TTC549 (cell line): ENCODE results near the gene QRICH1.

Source experiments
- FAIRE-seq: peaks from 2 replicates; lab custom pipeline; 2012; peaks lifted over from hg19 to GRCh38; lab: Jason Lieb, UNC

Gene QRICH1

DNA sequence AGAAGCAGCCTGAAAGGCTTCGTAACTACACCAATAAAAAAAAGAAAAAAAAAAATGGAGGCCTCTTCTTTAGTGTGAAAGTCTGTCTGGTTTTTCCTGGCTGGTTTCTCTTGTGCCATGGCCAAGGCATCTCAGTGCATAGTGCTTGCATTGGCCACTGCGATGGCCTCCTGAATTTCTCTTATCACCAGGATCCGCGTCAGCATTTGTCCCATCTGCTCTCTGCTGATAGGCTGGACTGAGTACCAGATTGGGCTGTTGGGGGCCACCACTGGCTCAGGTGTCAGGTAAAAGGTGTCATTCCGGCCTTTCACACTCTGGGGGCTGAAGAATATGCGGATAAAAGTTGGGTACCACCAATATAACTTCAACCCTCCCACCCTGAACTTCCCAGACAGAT is 63.5 kb downstream of the QRICH1 start:
- FAIRE-seq: no peak

DNA sequence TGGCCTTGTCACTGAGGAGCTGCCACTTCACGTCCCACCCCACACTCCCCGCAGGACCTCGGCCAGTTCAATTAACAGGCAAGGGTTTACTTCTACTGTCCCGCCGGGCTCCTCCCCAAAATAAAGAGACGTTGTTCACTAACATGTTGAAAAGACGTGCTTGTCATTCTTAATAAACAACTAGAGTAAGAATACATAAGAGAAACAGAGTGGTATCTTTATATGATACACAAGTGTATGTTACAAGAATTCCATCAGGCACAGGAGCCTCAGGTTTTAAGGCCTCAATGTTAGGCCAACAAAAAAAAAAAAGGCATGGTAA is 64.3 kb downstream of the QRICH1 start:
- no peak for FAIRE-seq

DNA sequence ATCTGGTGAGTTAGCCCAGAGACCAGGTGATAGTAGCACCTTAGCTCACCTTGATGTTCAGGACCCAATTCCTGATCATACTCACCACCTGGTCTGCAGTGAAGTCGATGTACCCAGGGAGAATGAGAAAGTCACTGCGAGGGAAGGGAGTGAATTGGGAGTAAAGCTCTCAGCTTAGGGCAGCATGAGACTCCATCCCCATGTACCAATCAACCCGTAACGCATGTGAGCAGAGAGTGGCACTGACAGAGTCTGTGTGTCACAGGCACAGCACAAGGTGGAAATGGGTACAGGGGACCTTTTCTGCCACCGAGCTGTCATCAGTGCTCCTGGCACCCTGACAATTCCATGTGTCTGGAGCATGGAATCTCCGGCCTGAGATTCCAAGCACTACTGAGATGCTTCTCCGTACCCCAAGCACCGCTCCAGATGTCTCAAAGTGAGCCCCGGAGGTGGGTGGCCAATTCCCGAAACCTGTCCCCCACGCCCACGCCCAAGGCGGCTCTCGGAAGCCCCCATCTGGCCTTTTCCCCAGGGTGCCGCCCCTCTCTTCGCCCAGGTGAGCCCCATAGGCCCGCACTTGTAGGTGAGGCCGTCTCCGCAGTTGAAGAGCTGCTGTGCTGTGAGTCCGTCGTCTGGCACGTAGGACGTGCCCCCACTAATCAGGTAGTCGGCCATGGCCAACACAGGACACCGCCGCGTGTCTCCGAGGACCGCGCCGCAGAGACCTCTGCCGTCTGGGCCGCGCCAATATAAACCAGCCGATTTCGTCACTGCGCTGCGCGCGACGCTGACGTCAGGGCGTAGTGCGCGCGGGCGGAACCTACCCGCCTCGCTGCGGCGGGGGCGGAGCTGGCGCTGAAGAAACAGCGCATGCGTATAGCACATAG is 65.0 kb downstream of the QRICH1 start, which contains the start of gene IMPDH2:
IMPDH2 (minus strand) TSS at position 726 of the 890 bp plus-strand sequence; CDS start at position 678, 48 bp downstream.
- FAIRE-seq: no peak

DNA sequence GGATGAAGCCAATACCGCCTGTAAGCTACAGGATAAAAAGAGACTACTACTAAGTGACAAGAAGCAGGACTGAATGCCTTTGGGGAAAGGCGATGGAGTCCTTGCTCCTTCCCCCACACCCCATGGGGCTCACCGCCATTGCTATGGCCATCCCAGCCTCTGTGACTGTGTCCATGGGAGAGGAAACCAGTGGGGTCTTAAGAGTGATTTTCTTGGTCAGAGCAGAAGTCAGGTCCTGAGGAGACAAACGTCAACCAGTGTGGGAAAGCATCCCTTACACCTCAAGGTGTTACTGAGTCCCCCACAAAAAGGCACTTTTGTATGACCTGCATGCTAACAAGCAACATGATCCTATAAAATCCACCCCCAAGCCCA is 65.6 kb downstream of the QRICH1 start:
- no peak for FAIRE-seq

DNA sequence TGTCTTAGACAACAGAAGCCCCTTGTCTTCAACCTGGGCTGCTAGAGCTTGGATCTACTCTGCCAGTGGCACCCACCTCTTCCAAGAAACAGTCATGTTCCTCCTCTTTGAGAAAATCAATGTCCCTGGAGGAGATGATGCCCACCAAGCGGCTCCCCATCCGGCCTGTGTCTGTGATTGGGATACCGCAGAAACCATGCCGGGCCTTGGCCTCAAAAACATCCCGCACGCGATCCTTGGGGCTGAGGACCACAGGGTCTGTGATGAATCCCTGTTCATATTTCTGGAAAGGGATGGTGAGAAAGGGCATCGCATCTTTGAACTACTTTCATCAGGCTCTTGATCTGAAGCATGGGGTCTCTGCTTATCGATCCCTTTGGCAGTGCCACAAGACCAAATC is 66.2 kb downstream of the QRICH1 start:
- no peak for FAIRE-seq

DNA sequence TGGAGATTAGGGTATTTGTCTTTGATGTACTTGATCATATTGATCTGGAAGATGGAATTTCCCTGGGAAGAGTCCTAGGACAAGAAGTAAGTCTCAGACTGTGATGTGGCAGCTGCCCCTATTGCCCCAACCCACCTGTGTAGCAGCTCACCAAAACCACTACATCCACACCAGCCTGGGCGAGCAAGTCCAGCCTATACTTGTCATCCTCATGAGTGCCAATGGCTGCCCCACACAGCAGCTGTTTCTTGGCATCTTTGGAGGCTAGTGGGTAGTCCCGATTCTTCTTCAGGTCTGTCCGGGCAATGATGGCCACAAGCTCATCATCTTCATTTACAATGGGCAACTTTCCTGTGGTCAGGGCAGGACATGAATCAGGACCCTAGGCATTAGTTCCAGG is 67.3 kb downstream of the QRICH1 start:
- no peak for FAIRE-seq

DNA sequence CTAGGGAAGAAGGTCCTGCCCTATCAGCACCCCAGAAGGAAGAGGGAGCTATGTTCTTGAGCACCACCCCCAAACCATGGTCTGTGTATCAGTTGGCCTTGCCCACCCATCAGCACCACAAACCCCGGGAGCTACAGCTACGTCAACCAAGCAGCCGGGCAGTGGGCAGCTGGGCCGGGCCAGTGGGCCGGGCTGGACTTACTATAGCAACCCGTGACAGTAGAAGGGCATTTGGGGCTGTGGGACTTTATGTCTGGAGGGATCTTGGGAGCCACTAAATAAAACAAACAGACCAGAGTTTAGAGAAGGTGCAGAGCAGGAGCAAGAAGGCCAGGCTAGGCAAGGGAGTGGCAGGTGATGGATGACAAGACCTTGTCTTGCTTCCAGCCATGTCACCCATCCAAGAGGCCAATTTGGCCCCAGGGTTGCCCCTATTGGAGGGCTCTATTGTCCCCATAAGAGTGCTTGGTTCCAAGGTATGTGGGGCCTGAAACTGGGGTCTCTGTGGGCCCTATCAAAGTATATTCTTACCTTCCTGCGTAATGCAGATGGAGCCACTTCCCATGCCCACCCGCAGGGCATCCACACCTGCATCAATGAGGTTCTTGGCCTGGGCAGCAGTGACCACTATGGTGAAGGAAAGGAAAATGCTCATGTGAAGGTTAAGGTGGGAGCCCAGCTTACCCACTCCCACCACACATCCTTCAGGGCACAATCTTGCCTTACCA is 67.9 kb downstream of the QRICH1 start:
- FAIRE-seq: no peak

DNA sequence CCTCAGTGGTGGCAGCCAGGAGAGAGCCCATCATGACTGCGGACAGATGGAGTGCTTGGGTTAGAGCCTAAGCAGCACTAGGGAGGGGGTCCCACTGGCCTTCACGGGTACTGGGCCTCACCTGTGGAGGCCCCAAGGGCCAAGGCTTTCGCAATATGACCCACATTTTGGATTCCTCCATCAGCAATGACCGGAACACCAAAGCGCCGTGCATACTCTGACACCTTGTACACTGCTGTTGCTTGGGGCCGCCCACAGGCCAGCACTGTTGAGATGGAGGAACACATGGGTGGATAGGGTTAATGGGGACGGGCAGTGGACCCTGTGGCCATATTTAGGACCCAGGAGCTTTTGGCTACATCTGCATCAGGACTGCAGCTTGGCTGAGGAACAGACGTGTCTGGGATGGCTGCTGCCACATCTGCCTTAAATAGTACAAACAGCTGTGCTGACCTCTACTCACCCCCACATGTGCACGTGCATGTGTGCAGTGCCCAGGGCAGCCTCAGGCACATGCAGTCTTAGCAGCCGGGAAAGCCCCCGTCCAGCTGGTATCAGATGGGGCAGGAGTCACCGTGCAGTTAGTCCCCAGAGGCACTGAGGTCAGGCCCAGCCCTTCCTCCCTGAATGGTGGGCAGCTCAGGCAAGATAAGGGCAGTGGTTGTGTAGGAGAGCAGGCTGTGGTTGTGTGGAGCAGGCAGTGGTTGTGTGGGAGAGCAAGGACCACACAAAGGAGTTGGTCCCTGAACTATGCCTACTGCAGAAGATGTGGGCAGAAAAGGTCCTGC is 68.7 kb downstream of the QRICH1 start:
- no peak for FAIRE-seq

DNA sequence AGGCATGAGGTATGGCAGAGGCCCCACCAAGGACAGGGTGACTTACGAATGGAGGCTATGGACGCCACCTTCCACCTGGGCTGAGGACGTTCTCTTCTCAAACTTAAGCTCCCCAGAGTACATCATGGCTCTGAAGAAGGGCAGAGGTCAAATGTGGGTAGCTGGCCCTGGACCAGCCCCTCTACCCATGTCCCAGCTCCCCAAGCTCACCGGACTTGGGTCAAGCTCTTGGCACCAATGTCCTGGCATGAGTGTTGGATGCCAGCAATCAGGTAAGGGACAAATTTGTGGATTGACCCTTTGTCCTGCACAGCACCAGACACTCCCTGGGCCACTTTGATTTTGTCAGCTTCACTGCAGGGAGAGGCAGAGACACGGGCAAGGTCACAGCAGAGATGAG is 69.4 kb downstream of the QRICH1 start:
- FAIRE-seq: no peak

DNA sequence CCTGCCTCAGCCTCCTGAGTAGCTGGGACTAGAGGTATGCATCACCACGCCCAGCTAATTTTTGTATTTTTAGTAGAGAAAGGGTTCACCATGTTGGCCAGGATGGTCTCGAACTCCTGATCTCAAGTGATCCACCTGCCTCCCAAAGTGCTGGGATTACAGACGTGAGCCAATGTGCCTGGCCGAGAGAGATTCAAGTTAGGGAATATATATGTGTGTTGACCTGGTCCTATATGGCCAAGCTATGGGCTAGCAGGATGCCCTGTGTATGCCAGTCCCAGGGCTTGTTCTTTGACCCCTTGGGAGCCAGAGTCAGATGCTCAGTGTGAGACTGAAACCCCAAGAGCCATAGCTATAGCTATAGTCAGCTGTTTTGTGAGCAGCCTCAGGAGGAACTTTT is 70.1 kb downstream of the QRICH1 start:
- FAIRE-seq: no peak

DNA sequence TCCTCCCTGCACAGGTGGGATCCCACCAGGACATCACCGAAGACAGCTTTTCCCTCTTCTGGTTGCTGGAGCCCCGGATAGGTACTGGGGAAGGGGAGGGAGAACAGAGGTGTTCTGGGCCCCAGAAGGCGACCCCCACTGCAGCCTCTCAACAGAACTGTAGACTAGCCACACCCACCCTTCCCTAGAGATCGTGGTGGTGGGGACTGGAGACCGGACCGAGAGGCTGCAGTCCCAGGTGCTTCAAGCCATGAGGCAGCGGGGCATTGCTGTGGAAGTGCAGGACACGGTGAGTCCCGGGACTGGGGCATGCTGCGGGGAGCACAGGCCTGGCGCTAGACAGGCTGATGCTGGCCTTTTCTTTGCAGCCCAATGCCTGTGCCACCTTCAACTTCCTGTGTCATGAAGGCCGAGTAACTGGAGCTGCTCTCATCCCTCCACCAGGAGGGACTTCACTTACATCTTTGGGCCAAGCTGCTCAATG is 71.1 kb downstream of the QRICH1 start:
- FAIRE-seq: no peak

DNA sequence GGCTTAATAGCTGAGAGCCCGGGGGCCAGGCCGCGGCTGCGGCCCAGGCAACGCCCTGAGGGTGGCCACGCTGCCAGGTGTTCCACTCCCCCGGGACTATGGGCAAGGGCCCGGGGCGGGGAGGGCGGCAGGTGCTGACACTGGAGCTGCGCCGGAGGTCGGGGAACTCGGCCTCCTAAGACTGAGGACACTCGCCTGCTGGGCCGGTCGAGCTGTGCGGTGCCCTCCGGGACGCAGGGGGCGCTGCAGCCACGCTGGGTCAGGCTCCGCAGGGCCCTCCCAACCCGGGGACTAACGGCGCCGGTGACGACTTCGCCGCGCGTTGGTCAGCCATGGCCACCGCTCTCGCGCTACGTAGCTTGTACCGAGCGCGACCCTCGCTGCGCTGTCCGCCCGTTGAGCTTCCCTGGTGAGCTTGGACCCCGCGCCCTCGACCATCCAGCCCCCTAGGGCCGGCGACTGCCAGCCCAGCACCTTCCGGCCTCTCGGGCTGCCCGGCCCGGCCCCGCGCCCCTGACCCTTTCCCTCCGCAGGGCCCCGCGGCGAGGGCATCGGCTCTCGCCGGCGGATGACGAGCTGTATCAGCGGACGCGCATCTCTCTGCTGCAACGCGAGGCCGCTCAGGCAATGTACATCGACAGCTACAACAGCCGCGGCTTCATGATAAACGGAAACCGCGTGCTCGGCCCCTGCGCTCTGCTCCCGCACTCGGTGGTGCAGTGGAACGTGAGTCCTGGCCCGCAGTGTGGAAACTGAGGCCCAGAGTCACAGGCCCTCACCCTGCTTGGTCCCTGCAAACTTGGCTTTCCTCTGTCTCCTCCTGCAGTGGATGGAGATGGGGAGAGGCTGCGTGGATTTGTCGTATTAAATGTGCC is 71.8 kb downstream of the QRICH1 start, which contains the start of gene NDUFAF3:
NDUFAF3 (plus strand) TSS at position 309 of the 875 bp plus-strand sequence; CDS start at position 333, 24 bp downstream.
- FAIRE-seq: no peak

DNA sequence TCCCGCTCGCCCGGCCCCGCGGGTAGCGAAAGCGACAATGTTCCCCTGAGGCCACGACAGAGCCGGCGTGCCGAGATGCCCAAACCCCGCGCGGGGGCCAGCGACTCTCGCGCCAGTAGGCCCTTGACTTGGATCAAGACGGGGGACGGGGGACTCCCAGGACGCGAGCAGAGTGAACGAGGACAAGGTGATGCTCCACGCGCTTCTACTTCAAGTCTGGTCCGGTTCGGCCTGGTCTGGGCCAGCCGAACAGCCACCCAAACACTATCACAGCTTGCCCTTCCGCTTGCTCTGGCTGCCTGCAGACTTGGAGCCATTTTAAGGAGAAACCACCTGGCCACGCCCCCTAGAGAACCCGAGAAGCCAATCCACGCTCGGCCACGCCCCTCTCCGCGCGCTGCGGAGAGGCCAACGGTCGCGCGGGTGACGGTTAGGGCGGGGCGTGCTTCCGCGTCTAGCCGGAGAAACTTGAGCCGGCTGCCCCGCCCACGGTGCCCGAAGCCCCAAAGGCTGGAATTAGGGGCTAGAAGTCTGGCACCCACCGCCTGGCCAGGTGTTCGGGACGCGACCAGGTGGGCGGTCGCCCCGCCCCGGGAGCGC is 72.6 kb downstream of the QRICH1 start:
- FAIRE-seq: peak; percentile 82

DNA sequence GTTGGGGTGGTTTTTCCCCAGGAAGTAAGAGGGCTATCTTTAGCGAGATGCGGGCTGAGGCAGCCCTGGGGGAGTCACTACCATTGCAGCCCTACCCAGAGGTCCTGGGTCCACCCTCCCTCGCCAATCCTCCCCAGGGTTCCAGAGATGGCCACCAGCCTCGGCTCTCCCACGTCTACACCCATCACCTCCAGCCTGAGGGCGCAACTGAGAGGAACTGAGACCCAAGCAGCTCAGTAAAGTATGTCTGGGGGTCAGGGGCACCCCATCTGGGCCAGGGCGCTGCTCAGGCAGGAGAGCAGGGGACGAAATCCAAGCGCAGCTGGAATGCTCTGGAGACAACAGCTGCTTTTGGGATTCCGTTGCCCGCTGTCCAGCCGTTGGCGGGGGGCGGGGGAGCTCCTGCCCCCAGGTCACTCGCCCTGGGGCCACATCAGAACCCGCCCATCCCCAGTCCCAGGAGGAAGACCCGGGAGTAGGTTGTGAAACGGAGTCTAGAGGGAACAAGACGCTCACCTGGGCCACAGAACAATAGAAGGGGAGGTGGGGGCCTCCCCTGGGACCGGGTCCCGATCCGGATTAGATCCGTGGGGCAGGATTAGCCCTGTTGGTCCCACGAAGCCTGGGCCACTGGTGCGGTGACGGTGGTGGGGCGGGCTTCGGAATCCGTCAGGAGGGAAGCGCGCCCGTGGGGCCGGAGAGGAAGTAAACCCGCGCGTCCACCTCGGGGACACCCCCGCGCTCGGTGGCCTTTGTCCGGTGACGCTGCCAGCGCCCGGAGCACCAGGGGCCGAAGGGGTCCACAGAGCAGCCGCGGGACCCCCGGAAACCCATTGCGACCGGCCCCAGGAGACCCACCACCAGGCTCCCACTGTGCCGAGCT is 73.3 kb downstream of the QRICH1 start:
- FAIRE-seq: no peak

DNA sequence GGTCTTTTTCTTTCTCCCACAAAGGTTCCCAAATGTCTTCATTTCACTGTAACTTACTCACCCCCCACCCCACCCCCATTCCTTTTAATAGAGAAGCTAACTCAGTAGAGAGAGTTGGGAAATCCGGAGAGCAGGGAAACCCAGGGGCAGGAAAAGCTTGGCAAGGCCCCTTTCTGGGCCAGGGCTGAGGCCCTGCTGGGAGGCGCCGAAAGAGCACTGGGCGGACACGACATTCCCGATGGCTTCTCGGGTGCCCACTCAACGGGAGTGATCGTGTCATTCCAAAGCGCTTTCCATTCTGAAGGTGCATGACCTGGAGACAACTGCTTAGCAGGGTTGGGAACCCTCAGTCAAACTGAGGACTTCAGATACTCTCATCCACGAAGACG is 73.9 kb downstream of the QRICH1 start:
- no peak for FAIRE-seq

DNA sequence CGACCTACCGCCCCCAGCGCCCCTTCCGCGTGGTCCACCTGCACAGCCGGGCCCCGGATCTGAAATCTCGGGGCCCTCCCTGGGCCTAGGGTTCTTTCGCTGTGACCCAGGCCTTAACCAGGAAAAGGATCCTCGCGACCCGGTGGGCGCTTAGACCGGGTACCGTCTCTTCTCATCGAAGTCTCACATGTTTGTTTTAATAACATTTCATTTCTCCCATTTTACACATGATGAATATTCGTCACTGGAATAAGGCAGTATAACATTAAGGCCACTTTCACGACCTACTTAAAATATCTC is 75.2 kb downstream of the QRICH1 start:
- FAIRE-seq: no peak

DNA sequence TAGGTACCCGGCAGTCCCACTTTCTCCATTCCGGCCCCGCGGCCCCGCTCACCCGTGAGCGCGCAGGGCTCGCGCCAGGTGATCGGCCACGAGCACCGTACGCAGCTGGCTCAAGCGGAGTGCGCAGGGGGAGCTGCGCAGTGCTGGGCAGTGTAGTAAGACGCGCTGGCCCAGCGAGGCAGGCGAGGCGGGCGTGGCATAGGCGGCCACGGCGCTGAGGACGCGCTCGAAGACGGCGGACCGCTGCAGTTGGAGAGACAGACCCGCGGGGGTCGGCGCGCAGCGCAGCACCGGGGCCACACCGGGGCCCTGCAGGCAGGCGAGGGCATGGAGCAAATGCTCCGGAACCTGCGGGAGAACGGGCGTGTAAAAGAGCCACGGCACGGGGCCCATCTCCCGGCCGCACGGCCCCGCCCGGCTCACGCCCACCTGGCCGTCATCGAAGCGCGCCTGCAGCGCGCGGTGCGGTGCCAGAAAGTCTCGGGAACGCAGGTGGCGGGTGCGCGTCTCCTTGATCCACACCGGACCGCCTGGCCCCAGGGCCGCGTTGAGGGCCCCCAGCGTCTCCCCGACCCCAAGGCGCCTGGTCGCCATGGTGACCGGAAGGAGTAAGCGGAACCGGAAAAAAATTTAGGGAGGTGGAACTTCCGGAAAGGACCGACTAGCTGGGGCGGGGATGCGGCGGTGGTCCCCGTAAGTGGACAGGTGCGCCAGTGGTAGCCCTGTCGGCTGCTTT is 75.7 kb downstream of the QRICH1 start, which contains the start of gene DALRD3:
DALRD3 (minus strand) TSS at position 610 of the 736 bp plus-strand sequence; CDS start at position 594, 16 bp downstream.
- FAIRE-seq: no peak

DNA sequence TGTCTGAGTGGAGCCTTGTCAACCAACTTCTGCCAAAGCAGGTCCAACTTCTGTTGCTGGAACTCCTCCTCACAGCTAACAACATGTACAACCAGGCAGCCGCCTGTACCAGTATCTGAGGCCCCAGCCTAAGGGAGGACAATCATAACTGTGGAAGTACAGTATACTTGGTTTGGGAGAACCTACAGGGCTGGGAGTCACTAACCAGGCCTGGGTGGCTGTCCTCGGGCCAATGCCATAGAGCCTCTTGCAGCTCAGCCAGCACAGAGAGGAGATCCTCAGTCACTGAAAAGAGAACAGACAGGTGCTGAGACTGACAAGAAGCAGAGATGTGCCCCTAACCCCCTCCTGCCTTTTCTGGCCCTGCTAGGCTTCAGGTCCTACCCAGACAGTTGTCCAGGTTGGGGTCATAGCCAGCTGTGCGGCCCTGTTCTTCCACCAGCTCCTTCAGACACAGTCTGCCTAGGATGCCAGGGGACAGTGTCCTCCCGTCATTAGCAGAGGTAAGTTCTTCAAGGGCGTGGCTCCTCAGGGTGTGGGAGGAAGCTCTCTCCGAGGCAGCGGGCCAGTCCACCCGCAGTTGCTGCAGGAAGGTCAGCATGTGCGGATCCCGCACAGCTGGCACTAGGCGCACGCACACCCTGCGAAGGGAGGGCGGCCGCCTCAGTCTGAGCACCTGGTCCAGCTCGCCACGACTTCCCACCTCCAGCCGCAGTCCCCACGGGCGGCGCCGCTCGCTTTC is 76.5 kb downstream of the QRICH1 start:
- FAIRE-seq: no peak
